Measurements from ENCODE around the gene CDRT15L2.
"Not testable (repeated sequence)": the region's sequence is repeated elsewhere in the genome, so short reads cannot be mapped to it uniquely, and the experiment has no call there.

DNA sequence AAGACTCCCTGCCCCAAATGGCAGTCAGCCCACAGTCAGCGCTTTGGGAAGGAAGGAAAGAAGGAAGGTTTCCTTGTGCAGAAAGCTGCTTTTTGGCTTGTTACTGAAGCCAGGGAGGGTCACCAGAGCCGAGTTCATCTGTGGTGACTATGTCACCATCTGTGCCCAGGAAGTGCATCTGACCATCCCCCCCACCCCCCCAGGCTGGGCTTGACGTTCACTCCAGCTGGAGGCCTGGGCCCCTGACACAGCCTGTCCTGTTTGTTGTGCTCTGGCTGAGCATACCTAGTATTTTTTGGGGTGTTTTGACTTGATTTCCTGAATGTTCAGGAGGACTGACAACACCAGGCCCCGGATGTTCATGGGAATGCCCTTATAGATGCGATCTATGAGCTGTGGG, 31.6 kb upstream of the CDRT15L2 start:
- TF ChIP-seq CTCF, POLR2A (IDR thresholded peaks at IDR 0.05): not testable (repeated sequence)

Data from Peyer's patch (tissue), 4 donors.